ENCODE results near the gene MRGPRG. TPM values are rescaled to one million over a fixed set of nuclear protein-coding genes. Genes with fewer than 3 reads are reported as not detected.

MRGPRG gene
- total RNA-seq, 2 experiments from 2014 or later, result not detected

- intact Hi-C loops (cut with micrococcal nuclease; ENCODE audit: unreplicated experiment), result no loop called here
- Histone ChIP-seq H3K4me3 (ENCODE audit: low read depth, low read length, poor library complexity, severe bottlenecking) (no peak overlapping the region), H3K4me1 (ENCODE audit: insufficient read depth, low read length, poor library complexity, severe bottlenecking) (no peaks in the 10 kb centered on the region), H3K36me3 (ENCODE audit: insufficient read depth, low read length) (no peaks in the 10 kb centered on the region), H4K20me1 (ENCODE audit: insufficient read depth, low read length) (no peaks in the 10 kb centered on the region), H3K9me2 (ENCODE audit: insufficient read depth, low read length) (no peaks in the 10 kb centered on the region), H3K79me2 (ENCODE audit: insufficient read depth, low read depth, low read length) (no peaks in the 10 kb centered on the region), H3K9me3 (ENCODE audit: low read length) (peaks cover 13% of the 10 kb centered on the region), H3K4me2 (ENCODE audit: low read length) (no peak overlapping the region), H2AFZ (ENCODE audit: low read length) (no peak overlapping the region), H3K27ac (ENCODE audit: low read depth, low read length, poor library complexity, severe bottlenecking) (no peak overlapping the region)
- no peak for TF ChIP-seq CTCF (conservative IDR thresholded peaks at IDR 0.05; ENCODE audit: low read length)
- TF ChIP-seq EZH2phosphoT487 (IDR thresholded peaks at IDR 0.05; ENCODE audit: borderline replicate concordance, low read depth, low read length), result no peak
- POLR2A ChIA-PET, result no interaction called here
- no TSS peak for BruUV-seq (replicated peaks)
- CTCF ChIA-PET (ENCODE audit: unreplicated experiment), result interaction anchor here (0.5 kb wide), 1 partner anchor 891 kb away, joined by 4 read pairs; no protein-coding TSS in a partner anchor
- DNase-seq (ENCODE audit: low spot score), result no peak
Measured at GRCh38 chr11:3178349-3178748, 40.3 kb downstream of the MRGPRG start.

GRCh38 chr11:3177931-3178330 lies 40.7 kb downstream of the MRGPRG start:
- Histone ChIP-seq H4K20me1 (ENCODE audit: insufficient read depth, low read length) (no peaks in the 10 kb centered on the region), H3K4me3 (ENCODE audit: low read depth, low read length, poor library complexity, severe bottlenecking) (no peak overlapping the region), H3K36me3 (ENCODE audit: insufficient read depth, low read length) (no peaks in the 10 kb centered on the region), H3K27ac (ENCODE audit: low read depth, low read length, poor library complexity, severe bottlenecking) (no peak overlapping the region), H3K79me2 (ENCODE audit: insufficient read depth, low read depth, low read length) (no peaks in the 10 kb centered on the region), H3K4me1 (ENCODE audit: insufficient read depth, low read length, poor library complexity, severe bottlenecking) (no peaks in the 10 kb centered on the region), H3K4me2 (ENCODE audit: low read length) (no peak overlapping the region), H2AFZ (ENCODE audit: low read length) (no peak overlapping the region), H3K9me2 (ENCODE audit: insufficient read depth, low read length) (no peaks in the 10 kb centered on the region), H3K9me3 (ENCODE audit: low read length) (peaks cover 13% of the 10 kb centered on the region)
- BruUV-seq (replicated peaks), result no TSS peak
- TF ChIP-seq CTCF (conservative IDR thresholded peaks at IDR 0.05; ENCODE audit: low read length) (no peak), EZH2phosphoT487 (IDR thresholded peaks at IDR 0.05; ENCODE audit: borderline replicate concordance, low read depth, low read length) (no peak)
- intact Hi-C loops (cut with micrococcal nuclease; ENCODE audit: unreplicated experiment), result no loop called here
- ChIA-PET CTCF (ENCODE audit: unreplicated experiment) (no interaction called here), POLR2A (no interaction called here)
- DNase-seq (ENCODE audit: low spot score), result no peak

GRCh38 chr11:3176487-3176886 lies 42.1 kb downstream of the MRGPRG start:
- Histone ChIP-seq H3K4me1 (ENCODE audit: insufficient read depth, low read length, poor library complexity, severe bottlenecking) (no peaks in the 10 kb centered on the region), H3K9me2 (ENCODE audit: insufficient read depth, low read length) (no peaks in the 10 kb centered on the region), H3K4me3 (ENCODE audit: low read depth, low read length, poor library complexity, severe bottlenecking) (no peak overlapping the region), H3K36me3 (ENCODE audit: insufficient read depth, low read length) (no peaks in the 10 kb centered on the region), H4K20me1 (ENCODE audit: insufficient read depth, low read length) (no peaks in the 10 kb centered on the region), H3K27ac (ENCODE audit: low read depth, low read length, poor library complexity, severe bottlenecking) (no peak overlapping the region), H3K4me2 (ENCODE audit: low read length) (no peak overlapping the region), H3K9me3 (ENCODE audit: low read length) (peaks cover 13% of the 10 kb centered on the region), H3K79me2 (ENCODE audit: insufficient read depth, low read depth, low read length) (no peaks in the 10 kb centered on the region), H2AFZ (ENCODE audit: low read length) (no peak overlapping the region)
- intact Hi-C loops (cut with micrococcal nuclease; ENCODE audit: unreplicated experiment), result no loop called here
- CTCF ChIA-PET (ENCODE audit: unreplicated experiment), result no interaction called here
- DNase-seq (ENCODE audit: low spot score), result no peak
- no TSS peak for BruUV-seq (replicated peaks)
- POLR2A ChIA-PET, result no interaction called here
- no peak for TF ChIP-seq EZH2phosphoT487 (IDR thresholded peaks at IDR 0.05; ENCODE audit: borderline replicate concordance, low read depth, low read length)
- no peak for TF ChIP-seq CTCF (conservative IDR thresholded peaks at IDR 0.05; ENCODE audit: low read length)
